Fibroblast of skin of left quadriceps (primary cell): ENCODE results near the gene RSU1.
"Not testable (repeated sequence)": the region's sequence is repeated elsewhere in the genome, so short reads cannot be mapped to it uniquely, and the experiment has no call there.

Experiments
- DNase-seq, 2 experiments: peaks; one replicate each; pipeline ENCODE4 v3.0.0-alpha.2; 2013; ENCODE audit warnings: low read depth in 2 of 2

Gene RSU1

DNA sequence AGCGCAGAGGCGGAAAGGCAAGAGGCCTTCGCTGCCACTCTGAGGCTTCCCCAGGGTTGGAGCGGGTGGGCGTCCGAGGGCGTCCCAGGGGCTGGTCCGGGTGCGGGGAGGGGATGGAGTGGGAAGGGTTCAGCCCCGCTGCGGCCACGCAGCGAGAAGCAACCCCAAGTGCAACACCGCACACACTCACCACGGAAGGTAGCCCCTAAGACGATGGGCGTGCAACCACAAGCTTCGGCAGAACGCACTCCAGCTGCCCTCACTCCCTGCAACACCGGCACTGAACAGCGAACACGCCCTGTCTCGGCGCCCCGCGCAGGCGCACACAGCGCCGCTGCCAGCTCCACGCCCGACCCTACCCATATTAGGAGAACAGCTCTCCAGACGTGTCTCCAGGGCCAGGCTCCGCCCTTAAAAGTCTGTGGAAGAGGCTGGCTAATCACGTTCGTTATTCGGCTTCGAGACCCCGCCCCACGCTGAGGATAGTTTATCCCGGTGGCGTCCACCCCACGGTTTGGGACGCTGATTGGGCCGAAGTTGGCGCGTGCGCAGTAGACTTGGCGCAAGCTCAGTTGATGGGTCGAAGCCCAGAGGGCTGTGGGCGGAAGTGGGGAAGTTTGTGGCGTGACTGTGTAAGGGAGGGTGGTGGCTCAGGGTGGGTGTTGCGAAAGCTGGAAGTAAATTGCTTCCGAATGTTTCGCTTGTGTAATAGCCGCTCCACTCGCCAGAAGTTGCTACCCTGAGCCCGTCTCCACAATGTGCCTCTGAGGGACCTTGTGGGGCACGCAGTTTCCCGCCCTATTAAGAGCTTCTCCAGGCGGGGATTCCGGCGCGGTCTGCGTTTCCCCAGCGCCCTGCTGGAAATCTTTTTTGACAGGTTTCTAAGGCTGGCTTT lies at the start of gene RSU1:
TSS of gene RSU1 (minus strand) at position 300 of the 895 bp plus-strand sequence. CDS start 343 bp downstream, outside the sequence.
- peak; percentile 100 for DNase-seq

DNA sequence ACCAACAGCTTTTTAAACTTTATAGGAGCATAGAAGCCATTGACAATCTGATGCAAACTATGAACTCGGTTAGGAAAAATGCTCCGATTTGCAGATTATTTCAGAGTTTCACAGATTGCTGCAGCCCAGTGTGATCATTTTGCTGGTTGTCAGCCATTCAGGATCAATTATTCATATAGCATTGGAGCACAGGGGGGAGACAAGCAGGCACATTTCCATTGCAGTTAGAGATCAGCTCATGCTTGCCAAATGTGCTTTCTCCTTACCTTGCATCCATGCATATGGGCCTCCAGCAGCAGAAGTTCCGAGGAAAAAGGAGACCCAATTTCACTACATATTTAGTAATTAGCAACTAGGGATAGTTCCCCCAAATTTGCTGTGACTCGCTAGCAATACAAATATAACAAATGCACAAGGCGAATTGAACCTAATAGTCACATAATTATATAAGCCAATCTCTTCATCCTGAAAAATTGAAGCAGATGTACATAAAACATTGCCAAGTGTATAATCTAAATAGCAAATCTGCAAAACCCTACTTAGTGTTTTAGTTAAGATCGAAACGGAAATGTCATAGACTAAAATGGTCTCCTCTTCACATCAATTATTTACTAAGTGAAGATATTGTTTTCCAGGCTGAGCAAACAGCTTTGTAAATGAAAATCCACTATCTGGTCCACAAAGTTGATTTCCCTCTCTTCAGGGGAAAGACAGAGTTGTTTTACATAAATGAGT lies 49.5 kb upstream of the RSU1 start:
- no peak for DNase-seq

DNA sequence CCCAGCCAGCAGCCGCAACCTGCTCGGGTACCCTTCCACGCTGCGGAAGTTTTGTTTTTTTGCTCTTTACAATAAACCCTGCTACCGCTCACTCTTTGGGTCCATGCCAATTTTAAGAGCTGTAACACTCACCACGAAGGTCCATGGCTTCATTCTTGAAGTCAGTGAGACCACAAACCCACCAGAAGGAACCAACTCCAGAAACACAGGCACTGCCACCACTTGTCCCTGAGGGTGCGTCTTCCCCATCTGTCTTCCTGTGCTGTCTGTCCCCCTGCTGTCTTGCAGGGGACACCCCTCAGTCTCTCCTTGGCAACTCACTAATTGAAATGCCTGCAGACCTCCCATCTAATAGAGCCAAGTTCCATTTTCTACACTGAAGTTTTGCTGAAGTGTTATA lies 48.5 kb upstream of the RSU1 start:
- no peak for DNase-seq

DNA sequence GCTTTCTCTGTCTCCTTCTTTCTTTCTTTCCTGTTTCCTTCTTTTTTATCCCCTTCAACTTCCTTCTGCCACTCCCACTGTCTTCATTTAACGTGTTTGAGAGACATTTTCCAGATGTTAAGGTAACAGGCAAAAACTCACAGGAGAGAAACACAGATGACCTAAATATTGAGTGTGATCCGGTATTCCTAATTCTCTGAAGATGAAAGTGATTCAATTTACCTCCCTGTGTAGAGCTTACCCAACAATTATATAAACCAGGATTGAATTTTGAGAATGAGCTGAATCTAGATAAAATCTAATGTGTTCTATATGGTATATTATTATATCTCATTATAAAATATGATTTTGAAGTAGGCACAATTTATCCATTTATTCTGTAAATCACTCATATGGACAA lies 46.5 kb upstream of the RSU1 start:
- DNase-seq = no peak

DNA sequence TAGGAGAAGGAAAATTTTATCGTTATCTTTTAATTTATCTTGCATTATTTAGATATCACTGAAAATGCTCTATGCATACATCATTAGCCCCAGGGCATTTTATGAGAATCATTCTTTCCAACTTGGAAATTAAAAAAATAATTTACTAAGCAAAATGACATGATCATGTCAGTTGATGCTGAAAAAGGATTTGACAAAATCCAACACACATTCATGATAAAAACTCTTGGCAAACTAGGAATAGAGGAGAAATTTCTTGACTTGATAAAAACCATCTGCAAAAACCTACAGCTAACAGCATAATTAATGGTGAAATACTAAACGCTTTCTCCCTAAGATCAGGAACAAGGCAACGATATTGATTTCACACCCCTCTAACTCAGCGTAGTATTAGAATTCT lies 40.2 kb upstream of the RSU1 start:
- DNase-seq = no peak

DNA sequence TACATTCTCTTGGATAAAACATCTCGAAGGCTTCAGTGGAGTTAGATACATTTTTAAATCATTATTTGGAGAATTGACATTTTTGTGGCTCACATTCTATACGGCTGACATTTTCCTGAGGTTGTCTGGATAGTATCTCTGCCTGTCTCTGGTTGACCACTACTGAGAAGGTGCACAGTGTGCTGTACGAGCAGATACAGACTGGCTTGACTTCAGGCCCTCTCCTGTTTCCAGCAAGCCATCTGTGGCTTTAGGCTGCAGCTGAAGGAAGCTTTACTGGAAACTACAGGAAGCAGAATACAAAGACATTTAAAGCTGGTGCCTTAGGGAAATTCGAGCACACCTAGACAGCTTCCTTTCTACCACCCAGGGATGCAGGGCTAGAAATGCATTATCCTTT lies 39.3 kb upstream of the RSU1 start:
- no peak for DNase-seq

DNA sequence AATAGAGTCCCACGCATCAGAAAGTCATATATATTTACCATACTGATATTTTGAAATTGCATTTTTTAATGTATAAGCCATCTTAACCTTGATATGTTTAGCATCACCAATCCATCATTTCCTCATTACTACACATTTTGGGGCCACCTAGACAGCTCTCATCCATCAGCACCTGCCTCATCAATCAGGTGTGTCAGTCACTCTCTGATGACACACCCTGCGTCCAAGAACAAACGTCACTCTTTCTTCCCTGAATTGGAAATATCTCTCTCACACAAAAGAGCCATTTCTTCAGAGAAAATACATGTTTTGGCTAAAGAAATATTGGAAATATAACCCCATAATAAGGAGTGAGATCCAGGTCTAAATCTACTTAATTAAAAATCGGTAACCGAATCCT lies 38.9 kb upstream of the RSU1 start:
- DNase-seq = no peak

DNA sequence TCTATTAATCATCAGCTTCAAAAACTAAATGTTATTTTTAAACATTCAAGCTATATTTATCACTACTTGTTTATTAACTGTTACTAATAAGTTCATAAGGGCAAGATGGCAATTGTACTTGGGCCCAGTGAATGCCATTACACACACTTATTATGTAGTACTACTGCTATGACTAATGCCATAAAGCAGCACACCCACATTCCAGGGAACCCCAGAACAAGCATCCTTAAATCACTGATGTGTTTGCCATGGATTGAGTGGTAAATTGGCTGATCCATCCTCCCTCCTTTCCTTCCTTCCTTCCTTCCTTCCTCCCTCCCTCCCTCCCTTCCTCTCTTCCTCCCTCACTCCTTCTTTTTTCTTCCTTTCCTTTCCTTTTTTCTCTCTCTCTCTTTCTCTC lies 37.4 kb upstream of the RSU1 start:
- DNase-seq = no peak

DNA sequence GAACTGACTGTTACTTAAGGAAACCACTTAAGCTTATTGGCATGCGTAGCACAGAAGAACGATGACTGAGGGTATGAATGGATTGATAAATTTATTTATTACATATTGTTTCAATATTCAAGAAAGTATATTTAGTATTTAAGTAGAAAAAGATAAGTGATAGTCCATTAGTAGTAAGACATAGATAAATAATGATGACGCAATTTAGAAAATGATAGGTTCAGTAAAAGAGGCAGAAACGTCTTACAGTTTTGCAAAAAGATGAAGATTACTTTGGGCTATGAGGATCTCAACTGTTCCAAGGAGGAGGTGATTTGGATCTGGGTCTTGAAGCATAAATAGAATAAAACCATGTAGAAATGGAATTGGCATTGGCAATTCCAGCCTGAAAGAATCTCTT lies 36.6 kb upstream of the RSU1 start:
- no peak for DNase-seq

DNA sequence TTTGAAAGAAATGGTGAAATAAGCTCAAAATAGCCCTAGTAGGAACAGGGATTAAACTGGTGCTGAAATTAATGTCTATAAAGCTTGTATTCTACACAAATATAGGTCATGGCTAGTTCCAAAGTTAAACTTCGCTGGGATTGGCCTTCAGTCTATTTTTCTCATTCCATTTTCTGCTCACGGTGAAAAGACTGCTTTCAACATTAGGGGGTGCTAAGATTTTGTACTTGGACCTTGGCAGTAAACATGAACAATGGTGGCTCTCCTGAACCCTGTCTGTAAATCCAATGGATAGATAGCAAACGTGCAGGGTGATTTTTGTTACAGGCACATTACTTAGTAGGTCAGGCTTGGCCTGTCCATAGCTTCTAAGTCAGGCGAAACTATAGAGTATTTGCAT lies 36.0 kb upstream of the RSU1 start:
- DNase-seq = no peak

DNA sequence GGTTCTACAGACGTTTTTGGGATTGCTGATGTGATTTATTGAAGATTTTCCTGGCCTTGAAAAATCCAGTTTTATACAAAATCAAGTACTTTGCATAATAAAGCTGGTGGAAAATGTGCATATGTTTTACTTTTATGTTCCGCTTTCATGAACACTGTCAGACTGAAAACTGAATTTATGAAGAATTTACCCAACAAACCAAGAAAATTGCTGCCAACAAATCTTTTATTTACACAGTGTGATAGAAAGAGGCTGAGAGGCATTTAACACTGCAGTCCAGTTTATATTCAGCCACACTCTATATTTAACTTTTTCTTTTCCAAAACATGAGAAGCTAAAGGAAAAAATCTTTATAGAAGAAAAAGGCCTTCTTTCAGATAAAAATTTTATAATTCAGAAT lies 35.4 kb upstream of the RSU1 start:
- DNase-seq = no peak

DNA sequence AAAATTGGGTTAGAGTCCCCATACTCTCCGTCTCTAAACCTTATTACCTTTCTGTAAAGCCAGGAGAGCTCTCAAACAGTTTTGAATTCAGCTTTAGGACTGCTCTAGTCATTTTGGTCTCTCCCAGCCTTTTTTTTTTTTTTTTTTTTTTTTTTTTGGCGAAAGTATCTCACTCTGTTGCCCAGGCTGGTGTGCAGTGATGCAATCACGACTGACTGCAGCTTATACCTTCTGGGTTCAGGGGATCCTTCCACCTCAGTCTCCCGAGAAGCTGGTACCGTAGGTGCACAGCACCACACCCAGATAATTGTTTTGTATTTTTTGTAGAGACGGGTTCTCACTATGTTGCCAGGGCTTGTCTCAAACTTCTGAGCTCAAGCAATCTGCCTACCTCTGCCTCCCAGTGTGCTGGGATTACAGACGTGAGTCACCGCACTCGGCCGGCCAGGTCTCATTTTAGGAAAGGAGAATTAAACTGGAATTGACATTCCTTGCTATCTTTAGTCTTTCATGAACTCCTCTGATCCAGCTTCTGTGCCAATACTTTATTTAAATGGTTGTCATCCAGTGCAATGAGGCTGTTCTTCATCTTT lies 31.4 kb upstream of the RSU1 start:
- no peak for DNase-seq

DNA sequence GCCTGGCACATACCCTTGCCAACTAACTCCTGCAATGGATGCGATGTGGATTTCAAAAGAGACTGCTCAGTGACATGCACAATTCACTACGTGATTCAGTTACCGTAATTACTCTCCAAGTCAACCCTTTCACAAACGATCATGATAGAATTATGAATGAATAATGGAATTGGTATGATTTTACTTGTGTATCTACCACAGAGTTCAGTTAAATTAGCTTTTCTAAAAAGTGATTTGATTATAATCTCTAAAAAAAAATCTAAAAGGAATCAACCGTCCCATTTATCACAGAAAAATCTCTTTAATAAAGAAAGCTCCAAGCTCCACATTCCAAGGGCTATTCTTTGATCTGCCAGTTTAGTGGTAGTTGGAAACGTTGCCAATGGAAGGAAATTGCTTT lies 30.4 kb upstream of the RSU1 start:
- DNase-seq = no peak

DNA sequence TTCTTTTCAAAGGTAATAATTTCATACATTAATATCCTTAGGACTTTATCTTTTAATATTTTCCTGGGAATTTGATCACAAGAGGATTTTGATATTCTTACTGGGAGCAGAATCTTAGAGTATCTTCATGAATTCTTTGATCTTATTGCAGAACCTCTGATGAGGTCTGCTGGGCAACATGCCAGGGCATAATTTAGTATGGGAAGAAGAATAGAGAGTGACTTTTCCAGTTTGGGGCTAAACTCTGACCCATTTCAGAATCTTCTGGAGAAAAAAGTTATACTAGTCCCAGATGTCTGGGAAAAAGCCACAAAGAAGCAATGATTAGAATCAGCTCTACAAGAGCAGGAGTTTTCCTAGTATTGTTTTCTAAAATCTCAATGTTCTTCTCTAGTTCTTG lies 28.0 kb upstream of the RSU1 start:
- no peak for DNase-seq

DNA sequence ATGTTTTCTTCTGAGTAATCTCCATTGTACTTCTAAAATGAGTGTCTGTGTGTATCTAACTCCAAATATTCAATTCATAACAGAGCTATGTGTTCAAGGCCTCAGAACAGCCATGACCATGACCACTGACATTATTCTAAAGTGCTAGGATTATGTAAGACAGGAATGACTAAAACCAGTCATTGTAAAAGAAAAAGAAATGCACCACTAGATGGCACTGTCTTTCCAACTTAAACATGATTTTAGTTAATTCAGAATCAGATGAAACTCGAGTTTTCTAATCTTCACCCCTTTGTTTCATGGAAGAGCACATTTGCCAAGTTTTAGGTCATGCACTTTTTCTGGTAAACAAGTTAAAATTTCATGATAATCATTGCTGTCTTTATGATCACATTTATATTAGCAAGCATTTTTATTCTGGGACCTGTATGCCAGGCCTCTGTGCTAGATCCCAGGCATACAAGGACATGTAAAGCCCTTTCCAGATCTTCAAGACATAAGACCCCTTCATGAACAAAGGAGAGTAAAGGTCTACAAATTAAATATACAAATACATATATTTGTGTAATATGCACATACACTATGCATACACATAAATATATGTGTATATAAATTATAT lies 26.1 kb upstream of the RSU1 start:
- peak; percentile 60 to 62 for DNase-seq

DNA sequence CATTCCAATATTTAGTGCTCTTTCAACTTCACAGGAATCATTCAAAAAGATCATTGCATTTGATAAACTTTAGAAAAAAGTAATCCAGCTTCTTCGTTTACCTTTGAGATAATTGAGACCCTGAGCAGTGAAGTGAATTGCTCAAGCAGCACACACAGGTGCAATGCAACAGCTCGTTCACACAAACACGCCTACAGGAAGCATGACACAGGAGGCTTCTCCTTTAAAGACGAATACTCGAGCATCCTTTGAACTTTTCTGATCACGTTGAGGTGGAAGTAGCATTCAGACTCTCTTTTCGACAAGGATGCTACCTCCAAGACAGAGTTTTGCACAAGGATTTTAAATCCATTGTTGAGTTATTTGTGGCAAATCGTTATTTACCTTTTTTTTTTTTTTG lies 18.0 kb upstream of the RSU1 start:
- DNase-seq = no peak

DNA sequence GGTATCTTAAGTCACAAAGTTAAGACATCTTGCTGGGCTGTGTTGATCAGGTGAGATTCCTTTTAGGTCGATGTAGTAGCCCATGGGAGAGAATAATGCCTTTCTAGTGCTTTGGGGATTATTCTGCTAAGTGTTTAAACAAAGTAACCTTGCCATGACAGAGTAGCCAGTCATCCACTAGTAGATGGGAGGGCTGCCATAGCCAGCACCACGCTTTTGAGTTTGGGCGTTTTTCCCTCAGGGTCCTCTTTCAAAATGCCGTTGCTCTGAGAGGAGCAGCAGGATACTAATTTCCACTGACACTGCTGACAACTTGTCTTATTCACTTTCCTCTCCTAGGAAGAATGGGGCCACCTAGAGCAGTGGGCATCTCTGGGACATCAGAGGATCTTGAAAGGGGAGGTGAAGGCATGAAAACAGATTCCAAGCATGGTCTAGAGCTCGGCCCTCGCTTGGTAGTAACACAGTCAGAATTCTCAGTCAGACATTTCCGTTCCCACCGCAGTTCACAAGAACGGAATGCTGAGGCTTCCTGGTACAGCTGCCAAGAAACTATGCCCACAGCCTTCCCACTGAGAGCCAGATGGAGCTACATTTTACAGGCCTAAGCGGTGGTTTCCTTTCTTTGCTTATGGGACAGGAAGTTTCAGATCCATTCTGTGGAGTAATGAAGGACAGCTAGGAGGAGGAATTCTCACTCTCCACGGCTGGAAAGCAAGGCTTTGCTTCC lies 15.3 kb upstream of the RSU1 start:
- DNase-seq = peak; percentile 90 to 91

DNA sequence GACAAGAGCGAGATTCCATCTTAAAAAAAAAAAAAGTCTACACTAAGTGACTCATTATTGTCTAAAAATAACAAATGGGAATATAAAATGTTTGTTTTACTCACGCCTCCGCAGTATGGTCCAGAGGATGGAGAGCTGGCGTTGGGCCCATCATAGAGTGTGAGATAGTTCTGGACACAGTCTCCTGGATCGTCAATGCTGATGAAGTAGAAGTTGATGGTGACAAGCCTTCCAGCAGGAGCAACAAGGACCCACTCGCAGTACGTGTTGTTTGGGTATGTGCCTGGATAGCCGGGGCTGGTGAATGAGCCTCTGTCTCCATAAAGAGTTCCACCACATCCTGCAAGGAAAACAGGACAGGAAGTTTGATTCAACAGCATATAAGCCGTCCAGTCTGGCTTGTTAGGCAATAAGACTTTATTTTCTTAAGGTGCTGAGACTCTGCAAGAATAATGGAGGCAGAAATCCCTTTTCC lies 11.5 kb upstream of the RSU1 start:
- no peak for DNase-seq

DNA sequence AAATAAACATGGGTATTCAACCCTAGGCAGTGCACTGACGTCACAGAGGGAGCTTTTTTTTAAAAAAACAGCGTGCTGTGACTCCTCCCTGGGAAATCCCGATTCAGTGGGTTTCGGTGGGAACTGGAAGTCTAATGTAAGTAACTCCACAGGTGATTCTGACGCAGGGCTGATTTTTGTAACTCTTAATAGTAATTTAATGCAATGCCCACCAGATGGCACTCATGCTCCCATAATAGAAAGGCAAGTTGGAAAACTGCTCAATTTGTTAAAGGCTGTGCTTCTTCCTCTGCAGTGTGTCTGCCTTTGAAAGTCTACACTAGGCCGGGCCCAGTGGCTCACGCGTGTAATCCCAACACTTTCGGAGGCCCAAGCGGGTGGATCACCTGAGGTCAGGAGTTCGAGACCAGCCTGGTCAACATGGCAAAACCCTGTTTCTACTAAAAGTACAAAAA lies 10.9 kb upstream of the RSU1 start:
- DNase-seq = peak; percentile 64 to 70

DNA sequence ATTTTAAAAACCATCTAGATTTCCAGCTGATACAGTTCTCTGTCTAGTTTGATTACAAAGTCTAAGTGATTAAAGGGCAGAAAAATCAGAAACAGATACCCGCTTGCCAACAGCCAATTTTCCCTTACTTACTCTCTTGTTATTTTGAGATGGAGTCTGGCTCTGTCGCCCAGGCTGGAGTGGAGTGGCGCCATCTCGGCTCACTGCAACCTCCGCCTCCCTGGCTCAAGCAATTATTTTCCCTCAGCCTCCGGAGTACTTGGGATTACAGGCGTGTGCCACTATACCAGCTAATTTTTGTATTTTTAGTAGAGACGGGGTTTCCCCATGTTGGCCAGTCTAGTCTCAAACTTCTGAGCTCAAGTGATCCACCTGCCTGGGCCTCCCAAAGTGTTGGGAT lies 10.2 kb upstream of the RSU1 start:
- not testable (repeated sequence) for DNase-seq

DNA sequence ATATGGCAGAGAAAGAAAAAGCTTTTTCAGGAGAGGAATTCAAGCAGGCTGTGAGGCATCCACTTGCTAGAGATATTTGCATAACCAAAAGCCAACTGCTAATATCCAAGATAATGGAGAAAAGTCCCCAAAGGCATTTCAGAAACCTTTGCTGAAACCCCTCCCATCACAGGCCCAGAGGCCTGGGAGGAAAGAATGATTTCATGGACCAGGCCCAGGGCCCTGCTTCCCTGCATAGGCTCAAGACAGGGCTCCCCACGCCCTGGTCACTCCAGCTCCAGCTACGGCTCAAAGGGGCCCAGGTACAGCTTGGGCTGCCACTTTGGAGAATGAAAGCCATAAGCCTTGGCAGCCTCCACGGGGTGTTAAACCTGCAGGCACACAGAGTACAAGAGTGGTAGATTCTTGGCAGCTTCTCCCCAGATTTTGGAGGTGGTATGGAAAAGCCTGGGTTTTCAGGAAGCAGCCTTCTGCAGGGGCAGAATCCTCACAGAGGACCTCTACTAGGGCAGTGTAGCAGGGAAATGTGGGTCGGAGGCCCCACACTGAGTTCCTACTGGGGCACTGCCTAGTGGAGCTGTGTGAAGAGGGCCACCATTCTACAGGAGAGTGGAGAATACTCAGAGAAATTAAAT lies 5.6 kb upstream of the RSU1 start:
- DNase-seq = no peak
